ENCODE measurements around the gene EPN2.

The EPN2 gene

DNA sequence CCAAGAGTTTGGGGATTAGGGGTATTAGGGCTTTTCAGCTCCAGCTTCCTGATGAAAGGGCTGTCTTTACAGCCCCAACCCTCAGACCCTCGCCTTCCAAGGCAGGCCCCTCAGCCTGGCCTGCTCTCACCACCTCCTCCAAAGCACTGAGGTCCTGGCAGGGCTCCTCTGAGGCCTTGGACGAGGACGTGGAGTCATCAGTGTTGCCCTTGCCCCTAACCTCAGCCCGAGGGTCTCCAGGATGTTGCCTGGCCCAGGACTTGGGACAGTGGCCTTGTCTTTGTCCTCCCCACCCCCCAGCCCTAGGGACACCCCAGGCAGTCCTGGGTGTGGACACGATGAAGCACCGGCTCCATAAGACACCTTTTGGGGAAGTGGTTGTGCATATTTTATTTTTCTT lies 97.2 kb downstream of the EPN2 start:
- DNase-seq (ENCODE audit: low read depth) = no peak
- H3K4me3 ChIP-seq (ENCODE audit: low read depth, low read length) = no peak overlapping the region
- TF ChIP-seq, protein P1, sequence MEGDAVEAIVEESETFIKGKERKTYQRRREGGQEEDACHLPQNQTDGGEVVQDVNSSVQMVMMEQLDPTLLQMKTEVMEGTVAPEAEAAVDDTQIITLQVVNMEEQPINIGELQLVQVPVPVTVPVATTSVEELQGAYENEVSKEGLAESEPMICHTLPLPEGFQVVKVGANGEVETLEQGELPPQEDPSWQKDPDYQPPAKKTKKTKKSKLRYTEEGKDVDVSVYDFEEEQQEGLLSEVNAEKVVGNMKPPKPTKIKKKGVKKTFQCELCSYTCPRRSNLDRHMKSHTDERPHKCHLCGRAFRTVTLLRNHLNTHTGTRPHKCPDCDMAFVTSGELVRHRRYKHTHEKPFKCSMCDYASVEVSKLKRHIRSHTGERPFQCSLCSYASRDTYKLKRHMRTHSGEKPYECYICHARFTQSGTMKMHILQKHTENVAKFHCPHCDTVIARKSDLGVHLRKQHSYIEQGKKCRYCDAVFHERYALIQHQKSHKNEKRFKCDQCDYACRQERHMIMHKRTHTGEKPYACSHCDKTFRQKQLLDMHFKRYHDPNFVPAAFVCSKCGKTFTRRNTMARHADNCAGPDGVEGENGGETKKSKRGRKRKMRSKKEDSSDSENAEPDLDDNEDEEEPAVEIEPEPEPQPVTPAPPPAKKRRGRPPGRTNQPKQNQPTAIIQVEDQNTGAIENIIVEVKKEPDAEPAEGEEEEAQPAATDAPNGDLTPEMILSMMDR (IDR thresholded peaks at IDR 0.05; ENCODE audit: low read depth, low read length, missing control alignments) = no peak

DNA sequence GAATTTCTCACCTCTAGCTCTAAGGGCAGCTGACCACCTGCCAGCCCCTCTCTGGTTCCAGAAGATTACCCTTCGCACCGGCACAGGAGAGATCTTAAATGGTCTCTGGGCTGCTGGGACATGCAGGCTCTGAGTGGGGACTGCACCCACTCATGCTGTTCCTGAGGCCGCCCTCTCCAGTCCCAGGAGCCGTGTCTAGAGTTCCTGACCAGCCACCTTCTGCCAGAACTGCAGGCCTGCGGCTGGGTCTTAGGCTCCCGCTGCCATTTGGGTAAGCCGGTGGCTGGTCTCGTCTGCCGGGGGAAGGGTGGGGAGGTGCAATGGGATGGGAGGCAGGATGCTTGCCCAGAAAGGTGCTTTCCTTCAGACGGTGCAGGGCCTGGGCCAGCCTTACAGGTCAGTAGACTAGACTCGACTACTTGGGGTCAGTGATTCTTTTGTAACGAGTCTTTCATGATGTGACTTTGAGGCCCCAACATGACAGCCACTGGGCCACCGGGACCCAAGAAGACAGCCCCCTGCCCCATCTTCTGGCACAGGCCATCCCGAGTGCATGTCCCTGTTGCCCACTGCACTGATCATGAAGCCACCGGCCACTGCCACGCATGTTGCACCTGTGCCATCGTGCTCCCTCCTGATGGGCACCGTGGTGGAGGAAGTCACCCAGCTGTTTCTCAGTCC lies 98.9 kb downstream of the EPN2 start:
- TF ChIP-seq, protein P1 (IDR thresholded peaks at IDR 0.05; ENCODE audit: low read depth, low read length, missing control alignments) = no peak
- no peak for DNase-seq (ENCODE audit: low read depth)
- no peak overlapping the region for H3K4me3 ChIP-seq (ENCODE audit: low read depth, low read length)

DNA sequence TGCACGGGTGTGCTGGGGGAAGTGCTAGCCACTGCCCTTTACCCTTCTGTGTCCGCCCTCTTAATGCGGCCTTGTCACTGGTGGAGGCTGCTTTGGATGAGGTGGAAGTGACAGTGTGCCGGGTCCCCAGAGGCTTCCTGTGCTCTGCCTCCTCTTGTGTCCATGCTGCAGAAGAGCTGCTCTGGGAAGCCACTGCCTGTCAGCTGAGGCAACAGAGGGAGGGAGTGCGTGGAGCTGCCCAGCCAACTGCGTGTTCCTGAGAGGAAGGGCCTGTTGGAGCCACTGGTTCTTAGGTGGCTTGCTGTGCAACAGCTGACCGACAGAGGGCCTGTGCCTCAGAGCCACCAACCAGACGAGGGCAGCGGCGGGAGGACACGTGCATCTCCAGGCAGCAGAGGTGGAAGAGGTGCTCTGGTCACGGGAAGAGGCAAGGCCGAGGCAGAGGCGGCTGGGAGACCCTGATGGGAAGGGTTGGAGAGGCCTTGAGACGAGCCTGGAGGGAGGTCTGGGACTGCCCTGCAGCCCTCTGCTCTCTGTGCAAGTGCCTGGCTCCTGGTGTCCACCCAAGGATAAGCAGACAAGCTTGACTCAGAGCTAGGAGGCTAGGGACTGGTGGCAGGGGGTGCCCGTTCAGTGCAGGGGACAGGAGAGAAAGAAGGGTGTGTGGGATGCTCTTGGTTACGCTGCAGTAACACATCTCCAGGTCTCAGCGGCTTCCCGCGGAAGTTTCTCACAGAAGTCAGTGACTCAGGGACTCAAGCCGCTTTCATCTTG lies 100.0 kb downstream of the EPN2 start:
- no peak for DNase-seq (ENCODE audit: low read depth)
- H3K4me3 ChIP-seq (ENCODE audit: low read depth, low read length) = no peak overlapping the region
- TF ChIP-seq, protein P1 (IDR thresholded peaks at IDR 0.05; ENCODE audit: low read depth, low read length, missing control alignments) = no peak

DNA sequence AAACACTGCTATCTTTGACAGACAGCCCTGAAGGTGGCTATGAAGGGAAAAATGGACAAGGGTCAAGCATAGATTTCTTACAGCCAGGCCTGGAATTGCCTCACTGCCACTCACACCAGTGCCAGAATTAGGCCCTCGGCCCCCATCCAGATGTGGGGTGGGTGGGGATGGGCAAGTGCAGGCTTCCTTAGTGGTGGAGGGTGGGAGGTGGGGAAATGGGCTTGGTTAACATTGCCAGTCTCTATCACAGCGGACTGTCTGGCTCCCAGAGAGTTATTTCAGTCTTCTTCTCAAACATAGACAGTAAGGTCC lies 100.5 kb downstream of the EPN2 start:
- DNase-seq (ENCODE audit: low read depth) = no peak
- no peak overlapping the region for H3K4me3 ChIP-seq (ENCODE audit: low read depth, low read length)
- TF ChIP-seq, protein P1 (IDR thresholded peaks at IDR 0.05; ENCODE audit: low read depth, low read length, missing control alignments) = no peak

DNA sequence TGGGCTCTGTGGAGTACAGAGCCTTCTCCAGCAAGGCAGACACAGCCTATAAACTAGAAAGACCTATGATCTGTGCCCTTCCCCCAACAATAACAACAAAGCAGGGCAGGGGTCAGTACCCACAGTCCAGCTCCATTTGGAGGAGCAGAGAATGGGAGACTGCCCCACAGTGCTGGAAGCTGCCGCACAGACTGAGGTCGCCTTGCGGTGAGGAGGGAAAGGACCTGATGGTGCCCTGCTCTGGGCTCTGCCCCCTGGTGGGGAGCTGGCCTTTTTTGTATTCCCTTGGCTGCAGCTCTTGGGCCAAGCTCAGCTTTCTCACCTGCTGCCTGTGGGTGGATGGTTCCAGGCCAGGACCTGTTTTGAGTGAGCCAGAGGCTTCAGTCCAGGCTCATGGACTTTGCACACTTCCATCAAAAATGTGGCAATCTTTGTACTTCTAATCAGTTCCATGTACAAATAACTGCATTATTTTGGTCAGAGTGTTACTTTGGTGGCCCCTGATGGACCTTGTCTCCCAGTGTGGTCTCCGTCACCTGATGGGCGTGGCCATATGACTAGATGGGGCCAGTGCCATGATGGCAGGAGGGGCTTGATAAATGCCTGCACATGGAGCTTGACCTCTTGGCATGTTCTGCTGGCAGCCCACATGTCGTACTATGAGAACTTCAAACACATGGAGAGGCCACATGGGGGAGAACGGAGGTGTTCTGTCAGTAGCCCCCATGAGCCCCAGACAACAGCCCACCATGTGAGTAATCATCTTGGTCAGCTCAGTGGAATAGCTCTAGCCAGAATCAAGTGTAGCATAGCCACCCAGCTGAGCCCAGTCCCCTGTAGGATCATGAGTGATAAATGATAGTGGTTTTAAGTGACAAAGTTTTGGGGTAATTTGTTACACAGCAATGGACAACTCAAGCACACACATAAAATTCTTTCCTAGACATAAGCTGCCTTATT lies 101.1 kb downstream of the EPN2 start:
- peak; percentile 25 for DNase-seq (ENCODE audit: low read depth)
- TF ChIP-seq, protein P1 (IDR thresholded peaks at IDR 0.05; ENCODE audit: low read depth, low read length, missing control alignments) = peak; percentile 88
- H3K4me3 ChIP-seq (ENCODE audit: low read depth, low read length) = no peak overlapping the region

DNA sequence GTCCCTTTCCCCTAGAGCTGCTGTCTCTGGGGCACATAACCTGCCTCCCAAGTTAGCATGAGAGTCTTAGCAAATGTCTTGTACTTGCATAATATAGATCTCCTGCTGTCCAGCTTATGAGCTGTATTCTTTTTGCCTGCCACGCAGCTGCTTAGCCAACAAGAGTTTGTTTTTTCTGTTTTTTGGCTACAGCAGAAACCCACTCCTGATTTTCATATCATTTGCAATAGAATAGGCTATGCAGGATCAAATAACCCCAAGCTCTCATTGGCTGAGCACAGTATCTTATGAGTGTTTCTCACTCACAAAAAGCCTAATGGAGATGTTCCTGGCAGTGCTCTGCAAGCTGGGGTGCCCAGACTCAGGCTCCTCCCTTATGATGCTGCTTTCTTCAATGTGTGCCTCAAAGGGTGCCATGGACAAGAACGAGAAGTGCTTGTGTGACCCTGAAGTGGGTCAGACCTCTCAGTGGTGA lies 102.2 kb downstream of the EPN2 start:
- no peak for DNase-seq (ENCODE audit: low read depth)
- TF ChIP-seq, protein P1 (IDR thresholded peaks at IDR 0.05; ENCODE audit: low read depth, low read length, missing control alignments) = no peak
- no peak overlapping the region for H3K4me3 ChIP-seq (ENCODE audit: low read depth, low read length)

Data from GM12864 (cell line).